Measurements from ENCODE around the gene GORAB. TPM values are rescaled to one million over a fixed set of nuclear protein-coding genes. Genes with fewer than 3 reads are reported as not detected.

GORAB gene
- total and polyA plus RNA-seq, 2 of the 8 experiments (the other 6 are each of a cell fraction or from before 2014, with no cell fraction given) = 4.0 to 9.6 TPM

DNA sequence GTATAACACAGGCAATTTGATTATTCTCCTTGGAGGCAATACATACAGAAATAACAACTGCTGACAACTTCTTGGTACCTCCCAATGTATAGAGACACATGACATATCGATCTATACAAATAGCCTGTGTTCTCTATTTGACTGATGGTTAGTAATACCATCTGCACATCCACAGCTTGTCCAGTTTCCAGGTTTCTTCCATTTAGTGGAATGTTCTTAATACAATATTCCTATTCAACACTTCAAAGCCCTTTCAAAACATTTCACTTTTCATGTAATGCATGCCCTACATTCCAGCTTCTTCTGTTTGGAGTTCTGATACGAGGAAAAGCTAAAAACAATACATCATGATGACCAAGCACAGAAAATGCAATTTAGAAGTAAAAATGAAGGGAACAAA lies 37.0 kb upstream of the GORAB start:
- H2BK12ac ChIP-seq (ENCODE audit: low read depth, low read length) = no peak overlapping the region
- no peaks in the 10 kb centered on the region; a peak in 1 of 7 replicates for H3K4me1 ChIP-seq (replicated peaks in 1 of 4; ENCODE audit: control insufficient read depth in 3 of 4, insufficient read depth in 4 of 4, low read length in 3 of 4)
- no peak overlapping the region for H4K5ac ChIP-seq (ENCODE audit: insufficient read length, low read depth, low read length)
- H2AFZ ChIP-seq (ENCODE audit: low read length) = no peak overlapping the region
- no peaks in the 10 kb centered on the region; a peak in 2 of 7 replicates for H3K27me3 ChIP-seq (replicated peaks in 1 of 4; ENCODE audit: control insufficient read depth in 3 of 4, extremely low read depth in 1 of 4, insufficient read depth in 3 of 4, low read length in 3 of 4)
- ChIA-PET CTCF (ENCODE audit: partially characterized antibody) (interaction anchor here (1.5 kb wide), 1 partner anchor 14 kb away, joined by 5 read pairs; no protein-coding TSS in a partner anchor), POLR2A (ENCODE audit: partially characterized antibody) (no interaction called here)
- H3K4ac ChIP-seq (replicated peaks; ENCODE audit: insufficient read length, low read depth, low read length) = peak overlapping the region; percentile 49
- no peak overlapping the region for H2BK120ac ChIP-seq (replicated peaks; ENCODE audit: low read depth, low read length)
- no peak overlapping the region for H4K91ac ChIP-seq (replicated peaks; ENCODE audit: insufficient read length, low read length)
- no peaks in the 10 kb centered on the region for H3K23me2 ChIP-seq (ENCODE audit: low read depth, low read length)
- TF ChIP-seq BRCA1 (IDR thresholded peaks at IDR 0.05; ENCODE audit: low read depth, low read length) (no peak), KDM1A (IDR thresholded peaks at IDR 0.05; ENCODE audit: borderline replicate concordance, low read length) (no peak), TBP (IDR thresholded peaks at IDR 0.05; ENCODE audit: low read depth, low read length) (no peak), KDM5A (IDR thresholded peaks at IDR 0.05; ENCODE audit: low read length) (no peak), PHF8 (conservative IDR thresholded peaks at IDR 0.05; ENCODE audit: low read depth, low read length) (no peak), BACH1 (IDR thresholded peaks at IDR 0.05; ENCODE audit: low read length) (no peak), SRF (IDR thresholded peaks at IDR 0.05; ENCODE audit: low read depth, low read length) (no peak), RNF2 (IDR thresholded peaks at IDR 0.05; ENCODE audit: borderline replicate concordance, low read depth, low read length, missing control alignments, poor library complexity, severe bottlenecking) (no peak), FOSL1 (IDR thresholded peaks at IDR 0.05; ENCODE audit: insufficient read depth, low read depth, low read length) (no peak), SIN3A (conservative IDR thresholded peaks at IDR 0.05 in 1 of 2, IDR thresholded peaks at IDR 0.05 in 1 of 2; ENCODE audit: low read depth in 1 of 2, low read length in 2 of 2) (no peak), NRF1 (IDR thresholded peaks at IDR 0.05; ENCODE audit: low read depth, low read length) (no peak), POLR2AphosphoS5 (IDR thresholded peaks at IDR 0.05; ENCODE audit: low read depth, low read length) (no peak), POLR2A (IDR thresholded peaks at IDR 0.05; ENCODE audit: control extremely low read depth in 1 of 2, low read depth in 2 of 2, low read length in 2 of 2) (no peak)
- no peak overlapping the region for H3K56ac ChIP-seq (replicated peaks; ENCODE audit: insufficient read length, low read depth, low read length)
- H3K27ac ChIP-seq (ENCODE audit: low read depth, low read length) = no peak overlapping the region
- no peaks in the 10 kb centered on the region for H3K79me2 ChIP-seq (ENCODE audit: control insufficient read depth in 1 of 2, insufficient read depth in 2 of 2, low read length in 2 of 2)
- H2BK20ac ChIP-seq (ENCODE audit: low read length) = no peak overlapping the region
- no peak overlapping the region for H4K8ac ChIP-seq (ENCODE audit: extremely low read depth, insufficient read depth, low read length)
- no peak overlapping the region for H3K23ac ChIP-seq (ENCODE audit: insufficient read length)
- H3K9ac ChIP-seq (replicated peaks in 1 of 4; ENCODE audit: extremely low read depth in 1 of 4, low read depth in 3 of 4, low read length in 3 of 4) = no peak overlapping the region
- no peak overlapping the region for H2AK5ac ChIP-seq (ENCODE audit: low read depth, low read length)
- H3K4me3 ChIP-seq (ENCODE audit: extremely low read depth in 1 of 4, insufficient read depth in 2 of 4, low read depth in 3 of 4, low read length in 4 of 4) = no peak overlapping the region
- WGBS, 2 experiments (ENCODE audit: extremely low coverage in 1 of 2, insufficient coverage in 1 of 2, insufficient read length in 1 of 2, insufficient replicate concordance in 2 of 2, low coverage in 1 of 2, low lambda C conversion rate in 2 of 2, missing lambda C conversion rate in 1 of 2) = 84% methylated on average over 2 of the region's 2 CpGs; no CpG with 5 or more reads in 1 of the 2 experiments
- no peaks in the 10 kb centered on the region for H3K36me3 ChIP-seq (ENCODE audit: control insufficient read depth in 2 of 4, insufficient read depth in 4 of 4, low read length in 3 of 4)
- FAIRE-seq (no peak), DNase-seq (ENCODE audit: low read depth in 1 of 2, low spot score in 2 of 2) (no peak)
- no peaks in the 10 kb centered on the region for H4K20me1 ChIP-seq (replicated peaks in 1 of 2; ENCODE audit: control insufficient read depth in 1 of 2, insufficient read depth in 2 of 2, low read length in 2 of 2)
- H3K79me1 ChIP-seq (ENCODE audit: low read depth, low read length) = no peaks in the 10 kb centered on the region
- H3K4me2 ChIP-seq (ENCODE audit: insufficient read depth in 1 of 2, low read depth in 2 of 2, low read length in 2 of 2) = no peak overlapping the region
- no peak overlapping the region for H2BK5ac ChIP-seq (ENCODE audit: low read depth, low read length)
- H3K14ac ChIP-seq (ENCODE audit: insufficient read length) = no peak overlapping the region
- H3K9me3 ChIP-seq (ENCODE audit: insufficient read depth in 2 of 2, low read depth in 1 of 2, low read length in 1 of 2) = no peaks in the 10 kb centered on the region
- no peak overlapping the region for H3K18ac ChIP-seq (ENCODE audit: extremely low read depth, low read length)
- no peak overlapping the region for H2BK15ac ChIP-seq (ENCODE audit: low read length)

Measured in H1 (cell line).